ENCODE results near the gene TEK.

- TF ChIP-seq HDAC3 (IDR thresholded peaks at IDR 0.05; ENCODE audit: borderline replicate concordance, partially characterized antibody) (no peak), RBM22 (IDR thresholded peaks at IDR 0.05; ENCODE audit: low read depth, low read length, poor library complexity, severe bottlenecking) (no peak), JUN (IDR thresholded peaks at IDR 0.05; ENCODE audit: borderline replicate concordance, low read depth, low read length) (no peak), JUN (CRISPR knock-in tag; IDR thresholded peaks at IDR 0.05; ENCODE audit: borderline replicate concordance) (no peak), ZFP36 (IDR thresholded peaks at IDR 0.05; ENCODE audit: low read depth, low read length, partially characterized antibody) (no peak), CREB3 (tag; conservative IDR thresholded peaks at IDR 0.05; ENCODE audit: low read depth) (no peak), HBP1 (CRISPR knock-in tag; IDR thresholded peaks at IDR 0.05) (no peak), POLR2A (conservative IDR thresholded peaks at IDR 0.05) (no peak), ZBTB43 (CRISPR knock-in tag; IDR thresholded peaks at IDR 0.05) (no peak), BCOR (IDR thresholded peaks at IDR 0.05) (no peak), FOXO4 (CRISPR knock-in tag; IDR thresholded peaks at IDR 0.05) (no peak), SMARCA4 (IDR thresholded peaks at IDR 0.05) (no peak)
Measured at GRCh38 chr9:27279611-27280010, 170.6 kb downstream of the TEK start.
